ENCODE results near the gene PTH2. TPM values are rescaled to one million over a fixed set of nuclear protein-coding genes. Genes with fewer than 3 reads are reported as not detected.

PTH2 gene
- total and polyA plus RNA-seq, 2 donors (not counting 3 experiments of a cell fraction or from before 2014, with no cell fraction given): not detected

DNA sequence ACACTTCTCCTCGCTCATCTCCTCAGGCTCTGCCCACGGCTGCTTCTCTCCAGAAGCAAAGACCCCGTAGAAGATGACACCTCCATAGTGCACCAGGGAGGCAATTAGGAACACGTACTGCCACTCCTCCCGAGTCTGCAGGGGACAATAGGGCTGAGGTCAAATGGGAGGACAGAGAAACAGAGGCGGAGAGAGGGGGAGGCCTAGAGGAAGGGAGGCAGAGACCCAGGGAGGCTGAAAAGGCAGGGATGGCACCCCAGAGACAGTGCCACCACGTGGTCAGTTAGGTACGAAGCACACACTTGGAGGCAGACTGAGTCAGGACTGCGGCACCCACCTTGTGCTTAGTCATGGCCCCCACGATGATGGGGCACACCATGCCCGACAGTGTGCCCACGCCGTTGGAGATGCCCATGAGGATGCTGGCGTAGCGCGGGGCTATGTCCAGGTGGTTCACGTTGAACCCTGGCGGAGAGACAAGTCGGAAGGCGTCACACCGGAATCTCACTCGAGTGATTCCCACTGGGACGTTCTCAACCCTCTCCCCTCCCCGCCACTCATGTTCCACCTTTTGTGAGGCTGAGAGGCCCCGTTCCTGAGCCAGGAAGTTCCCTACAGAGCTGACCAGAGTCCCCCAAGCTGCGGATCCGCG lies 7.6 kb upstream of the PTH2 start:
- Histone ChIP-seq H3K4me2 (ENCODE audit: insufficient read depth, low read length) (no peak overlapping the region), H3K9me3 (replicated peaks; ENCODE audit: control insufficient read depth, insufficient read depth, low read length) (no peaks in the 10 kb centered on the region), H3K4me3 (replicated peaks in 1 of 3; ENCODE audit: insufficient read depth in 1 of 3, low read depth in 1 of 3, low read length in 3 of 3) (no peak overlapping the region), H3K36me3 (ENCODE audit: control insufficient read depth in 2 of 2, extremely low read depth in 1 of 2, insufficient read depth in 2 of 2, low read length in 2 of 2) (no peaks in the 10 kb centered on the region), H3K9ac (replicated peaks; ENCODE audit: extremely low read depth, insufficient read depth, low read length) (no peak overlapping the region), H3K9me1 (replicated peaks; ENCODE audit: control insufficient read depth, extremely low read depth, insufficient read depth, low read length) (no peaks in the 10 kb centered on the region), H3K27ac (ENCODE audit: insufficient read depth, low read depth, low read length) (no peak overlapping the region), H3K27me3 (ENCODE audit: control insufficient read depth in 2 of 2, insufficient read depth in 2 of 2, low read length in 2 of 2) (peaks cover 71 to 77% of the 10 kb centered on the region in 2 experiments), H3K79me2 (ENCODE audit: control insufficient read depth, insufficient read depth, low read length) (no peaks in the 10 kb centered on the region), H4K20me1 (replicated peaks; ENCODE audit: control insufficient read depth, extremely low read depth, insufficient read depth, low read length) (no peaks in the 10 kb centered on the region), H3K4me1 (ENCODE audit: control insufficient read depth, extremely low read depth, insufficient read depth, low read length) (no peaks in the 10 kb centered on the region), H2AFZ (ENCODE audit: low read depth, low read length) (no peak overlapping the region)
- DNase-seq (ENCODE audit: low read depth, low spot score): no peak
- no peak for FAIRE-seq
- dilution Hi-C loops (cut with MboI; ENCODE audit: extremely low pct_ligation_motif_present, low sequenced_read_pairs): no loop called here
- no TSS peak for BruUV-seq (replicated peaks)
- ChIA-PET CTCF (no interaction called here), POLR2A (no interaction called here)
- TF ChIP-seq, protein P1, sequence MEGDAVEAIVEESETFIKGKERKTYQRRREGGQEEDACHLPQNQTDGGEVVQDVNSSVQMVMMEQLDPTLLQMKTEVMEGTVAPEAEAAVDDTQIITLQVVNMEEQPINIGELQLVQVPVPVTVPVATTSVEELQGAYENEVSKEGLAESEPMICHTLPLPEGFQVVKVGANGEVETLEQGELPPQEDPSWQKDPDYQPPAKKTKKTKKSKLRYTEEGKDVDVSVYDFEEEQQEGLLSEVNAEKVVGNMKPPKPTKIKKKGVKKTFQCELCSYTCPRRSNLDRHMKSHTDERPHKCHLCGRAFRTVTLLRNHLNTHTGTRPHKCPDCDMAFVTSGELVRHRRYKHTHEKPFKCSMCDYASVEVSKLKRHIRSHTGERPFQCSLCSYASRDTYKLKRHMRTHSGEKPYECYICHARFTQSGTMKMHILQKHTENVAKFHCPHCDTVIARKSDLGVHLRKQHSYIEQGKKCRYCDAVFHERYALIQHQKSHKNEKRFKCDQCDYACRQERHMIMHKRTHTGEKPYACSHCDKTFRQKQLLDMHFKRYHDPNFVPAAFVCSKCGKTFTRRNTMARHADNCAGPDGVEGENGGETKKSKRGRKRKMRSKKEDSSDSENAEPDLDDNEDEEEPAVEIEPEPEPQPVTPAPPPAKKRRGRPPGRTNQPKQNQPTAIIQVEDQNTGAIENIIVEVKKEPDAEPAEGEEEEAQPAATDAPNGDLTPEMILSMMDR (IDR thresholded peaks at IDR 0.05; ENCODE audit: extremely low read depth in 1 of 2, insufficient read depth in 1 of 2, low read depth in 1 of 2, low read length in 2 of 2): peak; percentile 17 to 27
- TF ChIP-seq MAX (IDR thresholded peaks at IDR 0.05; ENCODE audit: insufficient read depth, insufficient read length) (peak; percentile 68), JUN (IDR thresholded peaks at IDR 0.05; ENCODE audit: borderline replicate concordance, insufficient read depth, insufficient read length, low read depth) (no peak)
- intact Hi-C loops (cut with micrococcal nuclease): no loop called here

- Histone ChIP-seq H4K20me1 (replicated peaks; ENCODE audit: control insufficient read depth, extremely low read depth, insufficient read depth, low read length) (no peaks in the 10 kb centered on the region), H3K36me3 (ENCODE audit: control insufficient read depth in 2 of 2, extremely low read depth in 1 of 2, insufficient read depth in 2 of 2, low read length in 2 of 2) (no peaks in the 10 kb centered on the region), H3K79me2 (ENCODE audit: control insufficient read depth, insufficient read depth, low read length) (no peaks in the 10 kb centered on the region), H3K9me3 (replicated peaks; ENCODE audit: control insufficient read depth, insufficient read depth, low read length) (no peaks in the 10 kb centered on the region), H3K27me3 (ENCODE audit: control insufficient read depth in 2 of 2, insufficient read depth in 2 of 2, low read length in 2 of 2) (peaks cover 73 to 80% of the 10 kb centered on the region in 2 experiments), H3K9ac (replicated peaks; ENCODE audit: extremely low read depth, insufficient read depth, low read length) (no peak overlapping the region), H3K9me1 (replicated peaks; ENCODE audit: control insufficient read depth, extremely low read depth, insufficient read depth, low read length) (no peaks in the 10 kb centered on the region), H3K4me3 (replicated peaks in 1 of 3; ENCODE audit: insufficient read depth in 1 of 3, low read depth in 1 of 3, low read length in 3 of 3) (no peak overlapping the region), H3K4me1 (ENCODE audit: control insufficient read depth, extremely low read depth, insufficient read depth, low read length) (no peaks in the 10 kb centered on the region), H2AFZ (ENCODE audit: low read depth, low read length) (no peak overlapping the region), H3K4me2 (ENCODE audit: insufficient read depth, low read length) (no peak overlapping the region), H3K27ac (ENCODE audit: insufficient read depth, low read depth, low read length) (no peak overlapping the region)
- no peak for FAIRE-seq
- no peak for DNase-seq (ENCODE audit: low read depth, low spot score)
- ChIA-PET CTCF (no interaction called here), POLR2A (no interaction called here)
- no TSS peak for BruUV-seq (replicated peaks)
- intact Hi-C loops (cut with micrococcal nuclease) (no loop called here), dilution Hi-C loops (cut with MboI; ENCODE audit: extremely low pct_ligation_motif_present, low sequenced_read_pairs) (no loop called here)
- TF ChIP-seq EZH2 (IDR thresholded peaks at IDR 0.05; ENCODE audit: borderline replicate concordance, low read depth, low read length, severe bottlenecking) (peak; percentile 54), POLR2AphosphoS5 (IDR thresholded peaks at IDR 0.05; ENCODE audit: insufficient read depth, low read depth, low read length) (no peak)
Measured at GRCh38 chr19:49430172-49430677, 7.0 kb upstream of the PTH2 start.
